ENCODE results near the gene MAGI3.

DNA sequence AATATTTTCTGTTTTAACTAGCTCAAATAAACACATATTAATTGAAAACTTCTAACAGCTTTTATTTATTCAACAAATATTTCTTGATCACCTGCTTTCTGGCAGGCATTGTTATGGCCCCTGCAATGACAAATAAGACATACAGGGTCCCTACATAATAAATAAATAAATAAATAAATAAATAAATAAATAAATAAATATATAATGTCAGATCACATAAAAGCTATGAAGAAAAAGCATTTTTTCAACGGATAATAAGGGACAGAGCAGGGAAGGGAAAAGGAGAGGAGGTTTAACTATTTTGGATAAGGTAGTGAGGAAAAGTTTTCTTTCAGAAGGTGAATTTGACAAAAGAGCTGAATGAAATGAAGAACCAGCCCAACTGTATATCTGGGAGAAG is 115.0 kb downstream of the MAGI3 start:
- TF ChIP-seq POLR2A (IDR thresholded peaks at IDR 0.05; ENCODE audit: low read length) (no peak), BHLHE40 (IDR thresholded peaks at IDR 0.05; ENCODE audit: low read depth, low read length) (no peak), EP300 (IDR thresholded peaks at IDR 0.05) (no peak), NR3C1 (IDR thresholded peaks at IDR 0.05) (no peak), BCL3 (IDR thresholded peaks at IDR 0.05) (no peak), FOSB (CRISPR knock-in tag; IDR thresholded peaks at IDR 0.05) (no peak), MYC (IDR thresholded peaks at IDR 0.05; ENCODE audit: borderline replicate concordance, low read length) (no peak)
- TF ChIP-seq, protein P1, sequence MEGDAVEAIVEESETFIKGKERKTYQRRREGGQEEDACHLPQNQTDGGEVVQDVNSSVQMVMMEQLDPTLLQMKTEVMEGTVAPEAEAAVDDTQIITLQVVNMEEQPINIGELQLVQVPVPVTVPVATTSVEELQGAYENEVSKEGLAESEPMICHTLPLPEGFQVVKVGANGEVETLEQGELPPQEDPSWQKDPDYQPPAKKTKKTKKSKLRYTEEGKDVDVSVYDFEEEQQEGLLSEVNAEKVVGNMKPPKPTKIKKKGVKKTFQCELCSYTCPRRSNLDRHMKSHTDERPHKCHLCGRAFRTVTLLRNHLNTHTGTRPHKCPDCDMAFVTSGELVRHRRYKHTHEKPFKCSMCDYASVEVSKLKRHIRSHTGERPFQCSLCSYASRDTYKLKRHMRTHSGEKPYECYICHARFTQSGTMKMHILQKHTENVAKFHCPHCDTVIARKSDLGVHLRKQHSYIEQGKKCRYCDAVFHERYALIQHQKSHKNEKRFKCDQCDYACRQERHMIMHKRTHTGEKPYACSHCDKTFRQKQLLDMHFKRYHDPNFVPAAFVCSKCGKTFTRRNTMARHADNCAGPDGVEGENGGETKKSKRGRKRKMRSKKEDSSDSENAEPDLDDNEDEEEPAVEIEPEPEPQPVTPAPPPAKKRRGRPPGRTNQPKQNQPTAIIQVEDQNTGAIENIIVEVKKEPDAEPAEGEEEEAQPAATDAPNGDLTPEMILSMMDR (IDR thresholded peaks at IDR 0.05), result no peak

Measured in A549 (cell line).